Stimulated activated CD8-positive, alpha-beta memory T cell treated with anti-CD3 and anti-CD28 coated beads, Interleukin-12 subunit alpha, Interleukin-12 subunit beta, amount 100 ng/mL, for 24 hours (primary cell): Measurements from ENCODE around the gene CCDC127.

Experiments used
- DNase-seq: peaks from one replicate; pipeline ENCODE4 v3.0.0-alpha.2; 2020; ENCODE audit errors: extremely low read depth

Gene CCDC127

GRCh38 chr5:190366-191035 is 27.5 kb downstream of the CCDC127 start:
- no peak for DNase-seq

- no peak for DNase-seq
These were observed 28.0 kb downstream of the CCDC127 start for GRCh38 chr5:189976-190365.

GRCh38 chr5:189486-189885 is 28.5 kb downstream of the CCDC127 start:
- DNase-seq, result no peak

GRCh38 chr5:188488-189481 is 29.2 kb downstream of the CCDC127 start:
- DNase-seq, result peak; percentile 66

- no peak for DNase-seq
These were observed 30.1 kb downstream of the CCDC127 start for GRCh38 chr5:187617-188451.

- DNase-seq, result no peak
These were observed 30.9 kb downstream of the CCDC127 start for GRCh38 chr5:187042-187431.

- DNase-seq, result no peak
These were observed 31.6 kb downstream of the CCDC127 start for GRCh38 chr5:186091-187041.

GRCh38 chr5:185095-186070 is 32.6 kb downstream of the CCDC127 start:
- DNase-seq, result no peak

GRCh38 chr5:184471-184870 is 33.5 kb downstream of the CCDC127 start:
- DNase-seq, result no peak

GRCh38 chr5:182126-182525 is 35.8 kb downstream of the CCDC127 start:
- DNase-seq, result no peak

GRCh38 chr5:181566-181965 is 36.4 kb downstream of the CCDC127 start:
- DNase-seq, result no peak

- DNase-seq, result no peak
These were observed 36.8 kb downstream of the CCDC127 start for GRCh38 chr5:181160-181559.

- DNase-seq, result no peak
These were observed 37.6 kb downstream of the CCDC127 start for GRCh38 chr5:180286-180918.

- no peak for DNase-seq
These were observed 38.6 kb downstream of the CCDC127 start for GRCh38 chr5:179401-179800.

GRCh38 chr5:178110-178509 is 39.8 kb downstream of the CCDC127 start:
- DNase-seq, result no peak

GRCh38 chr5:176296-176823 is 41.6 kb downstream of the CCDC127 start:
- no peak for DNase-seq

GRCh38 chr5:174876-175465 is 43.0 kb downstream of the CCDC127 start:
- DNase-seq, result no peak

GRCh38 chr5:174291-174600 is 43.7 kb downstream of the CCDC127 start:
- DNase-seq, result no peak
